ENCODE measurements around the gene PKN3.

The PKN3 gene

GRCh38 chr9:128765499-128765898 lies 63.2 kb downstream of the PKN3 start:
- H3K9me3 ChIP-seq (ENCODE audit: control insufficient read depth in 1 of 2, low read length in 2 of 2), result no peaks in the 10 kb centered on the region
- no peak overlapping the region for H3K4me3 ChIP-seq (ENCODE audit: low read depth in 1 of 2, low read length in 2 of 2)
- no peak overlapping the region for H3K9ac ChIP-seq (ENCODE audit: low read depth in 1 of 2, low read length in 2 of 2)
- no peak overlapping the region for H3K27ac ChIP-seq (ENCODE audit: low read depth, low read length)
- peaks cover 6 to 12% of the 10 kb centered on the region in 2 donors for H3K36me3 ChIP-seq (ENCODE audit: control insufficient read depth in 1 of 2, insufficient read depth in 2 of 2, low read length in 2 of 2)
- H3K27me3 ChIP-seq (ENCODE audit: control insufficient read depth in 1 of 2, insufficient read depth in 2 of 2, low read length in 2 of 2), result no peaks in the 10 kb centered on the region
- H3K4me1 ChIP-seq (ENCODE audit: control insufficient read depth in 1 of 2, insufficient read depth in 2 of 2, low read length in 2 of 2), result peaks cover 11 to 19% of the 10 kb centered on the region in 2 donors

- peaks cover 6 to 12% of the 10 kb centered on the region in 2 donors for H3K36me3 ChIP-seq (ENCODE audit: control insufficient read depth in 1 of 2, insufficient read depth in 2 of 2, low read length in 2 of 2)
- H3K4me1 ChIP-seq (ENCODE audit: control insufficient read depth in 1 of 2, insufficient read depth in 2 of 2, low read length in 2 of 2), result peaks cover 12 to 13% of the 10 kb centered on the region in 2 donors
- no peak overlapping the region for H3K9ac ChIP-seq (ENCODE audit: low read depth in 1 of 2, low read length in 2 of 2)
These were observed 66.3 kb downstream of the PKN3 start for GRCh38 chr9:128768606-128769005.

More at GRCh38 chr9:128768606-128769005, 66.3 kb downstream of the PKN3 start:
- Histone ChIP-seq H3K27me3 (ENCODE audit: control insufficient read depth in 1 of 2, insufficient read depth in 2 of 2, low read length in 2 of 2) (no peaks in the 10 kb centered on the region), H3K9me3 (ENCODE audit: control insufficient read depth in 1 of 2, low read length in 2 of 2) (no peaks in the 10 kb centered on the region), H3K27ac (ENCODE audit: low read depth, low read length) (no peak overlapping the region), H3K4me3 (ENCODE audit: low read depth in 1 of 2, low read length in 2 of 2) (no peak overlapping the region)
